IPS-11a (cell line): Measurements from ENCODE around the gene TF.

ENCODE experiments used
- H3K4me3 ChIP-seq: one replicate; pipeline ENCODE4 v1.5.1; 2013; ENCODE audit warnings: low read depth, low read length, control low read depth

Gene TF

DNA sequence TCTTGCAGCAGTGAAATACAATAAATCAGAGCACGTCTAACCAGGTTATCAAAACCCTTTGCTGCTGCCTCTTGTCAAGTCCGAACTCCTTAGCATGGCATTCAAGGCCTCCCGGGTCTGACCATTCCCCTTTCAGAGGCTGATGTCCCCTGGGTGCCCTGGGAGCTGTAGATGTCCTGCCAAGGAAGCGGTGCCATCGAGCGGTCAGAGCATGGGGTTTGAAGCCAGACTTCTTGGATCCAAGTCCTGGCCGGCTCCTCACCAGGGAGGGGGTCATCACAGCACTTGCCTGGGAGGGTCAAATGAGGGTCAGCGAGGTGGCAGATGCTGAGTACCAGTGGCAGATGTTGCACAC is 496 bp downstream of the TF start:
- no peak overlapping the region for H3K4me3 ChIP-seq

DNA sequence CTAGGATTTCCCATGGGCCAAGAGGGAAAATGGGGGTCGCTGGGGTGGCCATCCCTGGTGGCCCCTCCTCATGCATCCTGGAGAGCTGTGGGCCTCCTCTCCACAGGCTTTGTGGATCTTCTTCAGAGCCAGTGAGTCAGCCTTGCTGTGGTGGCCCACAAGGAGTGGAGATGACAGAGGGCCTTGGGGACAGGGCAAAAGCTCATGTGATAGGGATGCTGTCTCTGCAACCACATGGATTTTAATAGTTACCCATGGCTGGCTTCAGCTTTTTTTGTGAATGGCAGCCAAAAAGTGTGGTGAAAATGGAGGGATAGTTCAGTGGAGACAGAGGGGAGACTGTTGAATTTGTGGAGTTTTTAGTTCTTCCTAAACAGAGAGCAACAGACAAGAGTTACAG is 1.2 kb downstream of the TF start:
- no peak overlapping the region for H3K4me3 ChIP-seq

DNA sequence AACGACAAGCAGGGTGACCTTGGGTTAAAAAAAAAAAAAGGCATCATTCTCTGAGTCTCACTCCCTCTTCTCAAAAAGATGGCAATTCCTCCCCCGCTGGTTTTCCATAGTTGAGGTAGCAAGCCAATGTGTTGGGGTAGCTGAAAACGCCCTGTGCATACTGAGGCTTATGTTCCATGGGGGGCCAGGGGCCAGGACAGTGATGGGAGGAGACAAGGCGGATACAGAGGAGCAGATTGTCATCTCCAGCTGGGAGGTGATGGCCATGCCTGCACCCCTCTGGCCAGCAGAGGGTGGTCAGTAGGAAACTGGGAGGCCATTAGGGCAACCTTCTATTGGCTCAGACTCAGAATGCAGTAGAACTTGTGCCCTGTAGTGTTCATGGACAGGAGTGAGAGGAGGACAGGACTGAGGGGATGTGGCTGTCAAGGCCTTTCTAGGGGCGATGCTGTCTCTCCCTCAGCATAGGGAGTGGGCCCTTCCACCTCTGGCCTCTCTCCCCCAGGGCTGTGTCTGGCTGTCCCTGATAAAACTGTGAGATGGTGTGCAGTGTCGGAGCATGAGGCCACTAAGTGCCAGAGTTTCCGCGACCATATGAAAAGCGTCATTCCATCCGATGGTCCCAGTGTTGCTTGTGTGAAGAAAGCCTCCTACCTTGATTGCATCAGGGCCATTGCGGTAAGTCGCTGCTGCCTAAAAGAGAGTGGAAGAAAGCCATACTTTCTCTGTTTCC is 1.9 kb downstream of the TF start:
- no peak overlapping the region for H3K4me3 ChIP-seq

DNA sequence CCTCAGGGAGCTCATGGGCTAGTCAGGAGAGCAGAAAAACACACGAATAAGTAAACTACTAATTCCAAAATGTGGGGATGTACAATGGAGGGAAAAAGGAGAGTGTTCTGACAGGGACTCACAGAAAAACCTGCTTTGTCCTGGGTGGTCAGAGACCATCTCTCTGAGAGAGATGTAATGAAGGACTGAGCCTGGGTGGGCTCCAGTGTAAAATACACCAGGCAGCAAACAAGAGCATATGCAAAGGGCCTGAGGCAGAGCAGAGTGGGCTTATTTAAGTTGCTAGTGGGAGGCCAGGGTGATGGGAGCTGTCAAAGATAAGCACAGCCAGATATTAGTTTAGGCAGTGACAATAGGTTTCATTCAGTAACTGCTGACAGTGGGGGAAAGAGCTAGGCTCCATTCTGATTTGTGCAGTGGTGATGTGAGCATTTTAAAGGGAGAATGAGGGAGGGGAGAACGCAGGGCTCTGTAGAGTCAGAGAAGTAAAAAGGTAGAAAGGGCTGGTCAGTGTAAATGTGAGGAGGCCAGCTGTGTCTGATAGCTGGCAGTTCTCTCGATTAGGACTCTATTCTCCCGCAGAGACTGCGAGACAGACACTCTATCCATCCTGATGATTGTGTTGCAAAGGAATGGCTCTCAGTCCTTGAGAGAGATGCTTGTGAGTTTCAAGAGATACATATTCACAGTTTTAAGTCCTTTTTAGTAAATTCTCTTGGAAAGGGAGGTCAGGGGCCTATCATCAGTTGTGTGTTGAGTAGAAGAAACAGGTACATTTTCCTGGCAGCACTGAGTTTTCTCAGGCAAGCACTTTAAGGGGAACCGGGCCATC is 3.5 kb downstream of the TF start:
- H3K4me3 ChIP-seq, result no peak overlapping the region

DNA sequence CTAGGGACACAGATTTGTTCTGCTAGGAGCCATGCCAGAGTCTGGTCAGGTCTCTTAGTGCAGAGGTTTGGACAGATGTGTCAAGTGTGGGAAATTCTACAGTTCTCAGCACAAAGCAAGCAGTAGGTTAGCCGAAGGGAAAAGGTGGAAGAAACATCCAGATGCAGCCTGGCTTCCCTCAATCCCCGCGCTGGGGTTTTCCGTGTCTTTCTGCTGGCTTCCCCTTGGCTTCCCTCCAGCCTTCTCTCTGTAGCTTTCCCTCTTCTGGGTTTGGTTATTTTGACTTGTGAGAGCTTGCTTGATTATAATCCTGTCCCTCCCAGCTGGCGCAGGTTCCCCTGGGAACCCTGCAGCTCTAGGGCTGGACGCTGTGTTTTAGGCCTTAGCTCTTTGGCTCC is 4.1 kb downstream of the TF start:
- H3K4me3 ChIP-seq, result no peak overlapping the region

DNA sequence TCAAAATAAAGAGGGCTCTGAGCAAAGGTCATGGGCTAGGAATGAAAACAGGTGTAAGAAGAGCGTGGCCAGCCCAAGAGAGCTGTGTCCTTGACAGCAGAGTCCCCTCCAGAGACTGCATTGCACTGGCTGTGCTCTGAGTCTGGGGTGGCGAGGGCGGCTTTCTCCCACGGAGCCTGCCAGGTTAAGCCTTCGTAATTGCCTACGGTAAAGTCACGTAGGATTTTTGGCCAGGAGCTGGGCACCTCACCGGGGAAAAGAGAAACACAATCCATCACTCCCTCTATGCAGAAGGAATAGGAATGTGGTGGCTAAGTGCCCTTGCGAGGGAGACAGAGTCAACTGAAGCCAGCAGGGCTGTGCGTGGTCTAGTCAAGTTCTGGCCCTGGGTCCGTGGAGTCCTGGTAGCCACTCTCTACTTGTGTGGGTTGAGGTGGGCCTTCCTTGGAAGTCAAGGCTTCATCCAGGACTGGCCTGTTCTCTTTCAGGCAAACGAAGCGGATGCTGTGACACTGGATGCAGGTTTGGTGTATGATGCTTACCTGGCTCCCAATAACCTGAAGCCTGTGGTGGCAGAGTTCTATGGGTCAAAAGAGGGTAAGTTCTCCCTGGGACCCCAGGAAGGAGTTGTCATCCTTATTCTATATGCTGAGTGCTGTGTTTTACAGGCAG is 7.0 kb downstream of the TF start:
- H3K4me3 ChIP-seq, result no peak overlapping the region

DNA sequence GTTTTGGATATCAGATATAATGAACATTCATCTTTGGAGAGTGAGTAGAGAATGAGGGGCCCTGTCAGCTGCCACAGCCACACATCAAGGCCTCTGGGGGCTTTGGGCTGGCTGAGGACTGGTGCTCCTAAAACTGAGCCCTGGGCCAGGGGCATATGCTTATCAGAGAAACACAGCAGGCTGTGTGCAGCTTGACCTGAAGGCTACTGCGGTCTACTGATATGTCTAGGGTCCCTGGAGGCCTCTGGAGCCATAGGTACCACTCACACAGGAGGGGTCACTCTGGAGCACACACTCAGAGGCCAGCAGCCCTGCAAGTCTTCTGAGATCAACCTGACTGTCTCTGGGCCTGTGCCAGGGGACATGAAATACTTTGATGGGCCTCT is 7.6 kb downstream of the TF start:
- no peak overlapping the region for H3K4me3 ChIP-seq

DNA sequence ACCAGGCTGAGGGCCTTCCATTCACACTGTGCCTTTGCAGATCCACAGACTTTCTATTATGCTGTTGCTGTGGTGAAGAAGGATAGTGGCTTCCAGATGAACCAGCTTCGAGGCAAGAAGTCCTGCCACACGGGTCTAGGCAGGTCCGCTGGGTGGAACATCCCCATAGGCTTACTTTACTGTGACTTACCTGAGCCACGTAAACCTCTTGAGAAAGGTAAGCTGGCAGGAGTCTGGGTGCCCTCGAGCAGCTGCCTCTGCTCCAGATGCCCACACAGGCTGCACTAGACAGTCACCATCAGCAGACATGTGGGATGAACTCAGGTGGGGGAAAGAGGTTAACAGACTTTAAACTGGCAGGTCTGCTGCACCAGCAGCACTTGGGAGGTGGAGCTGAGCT is 8.3 kb downstream of the TF start:
- no peak overlapping the region for H3K4me3 ChIP-seq

DNA sequence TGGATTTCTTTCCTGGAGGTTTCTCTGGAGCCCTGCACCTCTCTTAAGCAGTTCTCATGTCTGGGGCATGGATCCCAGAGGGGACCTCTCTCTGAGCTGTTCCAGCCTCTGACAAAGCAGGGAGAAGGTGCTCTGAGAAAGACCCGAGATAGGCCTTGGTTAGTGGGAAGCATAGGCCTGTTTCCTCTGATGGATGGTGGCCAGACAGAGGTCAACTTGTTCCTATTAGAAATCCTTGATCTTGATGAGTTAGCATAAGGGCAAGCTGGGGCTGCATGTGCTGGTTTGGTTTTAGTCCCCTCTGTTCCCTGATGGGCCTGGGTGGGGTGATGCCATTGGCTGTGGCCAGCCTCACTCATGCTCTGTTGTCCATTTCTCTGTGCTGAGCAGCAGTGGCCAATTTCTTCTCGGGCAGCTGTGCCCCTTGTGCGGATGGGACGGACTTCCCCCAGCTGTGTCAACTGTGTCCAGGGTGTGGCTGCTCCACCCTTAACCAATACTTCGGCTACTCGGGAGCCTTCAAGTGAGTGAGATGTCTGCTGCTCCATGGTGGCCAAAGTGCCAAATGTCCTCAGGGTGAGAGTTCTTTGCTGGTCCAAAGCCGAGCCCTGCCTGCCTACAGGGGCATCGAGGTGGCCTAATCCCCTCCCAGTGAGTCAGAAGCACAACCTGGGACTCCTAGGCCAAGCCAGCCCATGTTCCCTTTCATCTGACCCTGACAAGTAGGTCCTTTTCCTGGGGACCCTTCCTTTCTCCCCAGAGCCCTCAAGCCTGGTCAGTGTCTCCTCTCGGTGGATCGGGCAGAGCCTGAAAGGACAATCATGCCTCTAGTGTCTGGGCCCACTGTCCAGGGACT is 9.0 kb downstream of the TF start:
- no peak overlapping the region for H3K4me3 ChIP-seq

DNA sequence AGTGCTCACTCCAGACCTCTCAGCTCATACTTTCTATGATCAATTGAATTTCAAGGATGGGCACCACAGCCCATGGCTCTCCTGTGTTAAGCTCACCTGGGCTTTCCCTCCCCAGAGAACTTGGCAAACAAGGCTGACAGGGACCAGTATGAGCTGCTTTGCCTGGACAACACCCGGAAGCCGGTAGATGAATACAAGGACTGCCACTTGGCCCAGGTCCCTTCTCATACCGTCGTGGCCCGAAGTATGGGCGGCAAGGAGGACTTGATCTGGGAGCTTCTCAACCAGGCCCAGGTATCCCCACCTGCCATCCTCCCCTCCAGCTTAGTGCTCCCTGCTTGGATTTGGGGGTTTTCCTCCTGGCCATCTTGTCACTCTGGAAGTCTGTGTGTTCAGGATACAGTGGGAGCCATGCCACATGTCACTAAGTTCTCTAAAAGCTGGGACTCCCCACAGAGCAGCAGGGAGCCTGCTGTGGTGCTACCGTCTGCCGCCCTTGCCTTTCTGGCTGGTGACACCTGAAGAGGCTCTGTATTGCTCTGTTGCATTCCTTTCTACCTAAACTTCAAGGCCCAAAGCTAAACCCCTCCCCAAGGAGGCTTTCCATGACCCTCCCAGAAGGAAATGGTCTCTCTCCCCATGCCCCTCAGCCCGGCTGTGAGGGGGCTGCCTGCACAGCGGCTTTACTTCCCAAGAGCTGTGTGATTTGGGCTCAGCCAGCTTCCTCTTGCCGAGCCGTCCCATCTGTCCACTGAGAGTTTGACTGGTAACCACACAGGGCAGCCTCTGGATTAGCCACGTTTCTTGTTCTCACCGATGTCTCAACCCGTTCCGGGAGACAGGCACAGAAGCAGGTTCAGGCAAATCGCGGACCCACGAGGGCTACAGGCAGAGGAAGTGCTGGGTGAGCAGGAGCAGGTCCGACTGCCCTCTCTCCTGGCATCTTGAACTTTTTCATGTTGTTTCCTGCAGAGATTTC is 10.8 kb downstream of the TF start:
- H3K4me3 ChIP-seq, result no peak overlapping the region

DNA sequence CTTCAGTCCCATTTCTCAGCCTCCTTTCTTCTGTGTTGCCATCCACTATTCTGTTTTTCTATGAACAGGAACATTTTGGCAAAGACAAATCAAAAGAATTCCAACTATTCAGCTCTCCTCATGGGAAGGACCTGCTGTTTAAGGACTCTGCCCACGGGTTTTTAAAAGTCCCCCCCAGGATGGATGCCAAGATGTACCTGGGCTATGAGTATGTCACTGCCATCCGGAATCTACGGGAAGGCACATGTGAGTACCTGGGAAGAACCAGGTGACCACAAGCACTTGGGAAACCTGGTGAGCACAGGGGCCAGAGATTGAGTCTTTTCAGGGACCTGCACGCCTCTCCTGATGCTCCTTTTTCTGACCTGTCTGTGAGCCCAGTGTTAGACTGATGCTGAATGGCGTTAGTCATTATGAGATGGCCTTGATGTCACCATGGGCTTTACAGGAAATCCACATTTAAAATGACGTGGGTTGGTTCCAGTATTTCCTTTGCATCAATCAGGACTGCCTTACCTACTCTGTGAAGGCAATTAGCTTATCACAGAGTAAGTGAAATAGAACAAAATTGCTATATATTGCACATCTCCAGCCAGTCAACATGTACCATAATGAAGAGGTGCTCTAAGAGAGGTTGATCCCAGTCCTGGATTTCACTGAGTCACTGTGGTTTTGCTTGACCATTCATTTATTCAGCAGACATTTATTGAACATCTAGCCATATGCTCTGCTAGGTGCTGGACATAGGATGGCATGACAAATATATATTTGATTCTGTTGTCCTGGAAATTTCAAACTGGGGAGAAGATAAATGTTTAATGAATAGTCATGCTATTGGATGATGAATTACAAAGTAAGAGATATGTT is 11.7 kb downstream of the TF start:
- H3K4me3 ChIP-seq, result no peak overlapping the region

DNA sequence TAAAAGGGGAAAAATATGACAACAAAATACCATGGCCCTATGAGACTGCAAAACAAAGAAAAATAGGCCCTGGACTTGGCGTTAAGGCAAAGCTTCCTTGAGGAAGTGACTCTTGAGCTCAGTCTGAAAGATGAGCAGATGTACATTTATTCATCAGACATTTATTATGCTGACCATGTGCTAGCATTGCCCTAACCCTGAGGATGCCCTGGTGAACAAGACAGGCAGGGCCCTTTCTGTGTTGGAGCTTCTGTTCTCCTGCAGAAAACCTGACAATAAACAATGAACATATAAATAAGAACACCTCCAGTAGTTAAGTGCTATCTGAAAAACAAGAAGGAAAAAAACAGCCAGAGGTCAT is 12.4 kb downstream of the TF start:
- H3K4me3 ChIP-seq, result no peak overlapping the region

DNA sequence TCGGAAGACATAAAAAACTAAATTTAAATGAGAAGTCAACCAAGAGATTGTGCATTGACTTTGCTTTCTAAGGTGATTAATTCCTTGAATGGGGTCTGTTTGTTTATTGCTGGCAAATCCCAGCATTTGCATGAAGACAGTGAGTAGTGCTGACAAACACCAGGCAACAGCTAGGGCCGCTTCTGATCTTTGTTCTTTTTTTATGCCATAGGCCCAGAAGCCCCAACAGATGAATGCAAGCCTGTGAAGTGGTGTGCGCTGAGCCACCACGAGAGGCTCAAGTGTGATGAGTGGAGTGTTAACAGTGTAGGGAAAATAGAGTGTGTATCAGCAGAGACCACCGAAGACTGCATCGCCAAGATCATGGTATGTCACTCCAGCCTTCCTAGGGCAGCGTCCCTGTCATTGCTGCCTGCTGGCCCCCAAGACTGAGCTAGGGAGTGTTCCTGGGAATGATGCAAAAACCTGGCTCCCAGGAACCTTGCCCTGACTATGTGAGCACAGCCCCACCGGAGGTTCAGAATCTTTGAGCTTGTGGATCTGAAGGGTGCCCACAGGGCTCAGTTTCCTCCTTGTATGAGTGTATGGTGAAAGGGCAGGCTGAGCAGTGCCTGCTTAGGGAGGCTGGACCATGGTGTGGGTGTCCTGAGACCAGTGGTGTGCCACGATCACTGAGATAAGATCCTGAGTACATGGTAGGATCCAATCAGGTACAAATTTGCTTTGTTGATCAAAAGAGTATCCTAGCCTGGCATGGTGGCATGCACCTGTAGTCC is 13.0 kb downstream of the TF start:
- no peak overlapping the region for H3K4me3 ChIP-seq

DNA sequence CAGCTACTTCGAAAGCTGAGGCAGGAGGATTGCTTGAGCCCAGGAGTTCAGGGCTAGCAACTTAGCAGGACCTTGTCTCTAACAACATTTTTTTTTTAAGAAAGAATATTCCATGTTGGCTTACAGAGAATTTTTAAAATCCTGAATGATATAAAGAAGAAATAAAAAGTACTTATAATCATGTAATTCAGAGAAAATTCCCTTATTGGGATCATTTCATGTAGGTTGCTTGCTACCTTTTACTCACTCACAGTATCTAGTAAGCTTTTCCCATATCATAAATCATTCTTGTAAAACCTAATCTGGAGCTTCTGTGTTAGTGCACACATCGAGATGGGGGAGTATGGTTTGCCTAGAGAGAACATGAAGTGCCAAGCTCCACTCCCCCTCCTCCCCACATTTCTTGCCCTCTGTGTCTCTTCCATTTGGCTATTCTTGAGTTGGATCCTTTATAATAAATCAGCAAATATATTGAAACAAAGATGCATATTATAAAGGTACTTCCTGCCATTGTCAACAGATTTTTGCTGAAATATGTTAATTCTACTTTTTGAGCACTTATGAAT is 13.6 kb downstream of the TF start:
- H3K4me3 ChIP-seq, result no peak overlapping the region

DNA sequence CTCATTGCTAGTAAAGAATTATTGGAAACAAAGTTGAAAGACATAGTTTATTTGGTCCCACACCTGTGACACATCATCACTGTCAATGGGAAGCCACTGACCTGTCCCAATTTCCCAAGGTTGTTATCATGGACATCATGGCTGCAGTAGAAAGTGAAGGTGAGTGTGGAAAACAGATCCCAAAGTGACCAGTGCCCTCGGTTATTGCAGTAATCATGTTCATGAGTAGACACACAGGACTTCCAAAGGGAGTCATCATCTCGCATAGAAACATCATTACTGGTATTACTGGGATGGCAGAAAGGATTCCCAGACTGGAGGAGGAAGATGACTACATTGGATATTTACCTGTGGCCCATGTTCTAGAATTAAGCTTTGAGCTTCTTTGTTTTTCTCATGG is 14.7 kb downstream of the TF start:
- H3K4me3 ChIP-seq, result no peak overlapping the region

DNA sequence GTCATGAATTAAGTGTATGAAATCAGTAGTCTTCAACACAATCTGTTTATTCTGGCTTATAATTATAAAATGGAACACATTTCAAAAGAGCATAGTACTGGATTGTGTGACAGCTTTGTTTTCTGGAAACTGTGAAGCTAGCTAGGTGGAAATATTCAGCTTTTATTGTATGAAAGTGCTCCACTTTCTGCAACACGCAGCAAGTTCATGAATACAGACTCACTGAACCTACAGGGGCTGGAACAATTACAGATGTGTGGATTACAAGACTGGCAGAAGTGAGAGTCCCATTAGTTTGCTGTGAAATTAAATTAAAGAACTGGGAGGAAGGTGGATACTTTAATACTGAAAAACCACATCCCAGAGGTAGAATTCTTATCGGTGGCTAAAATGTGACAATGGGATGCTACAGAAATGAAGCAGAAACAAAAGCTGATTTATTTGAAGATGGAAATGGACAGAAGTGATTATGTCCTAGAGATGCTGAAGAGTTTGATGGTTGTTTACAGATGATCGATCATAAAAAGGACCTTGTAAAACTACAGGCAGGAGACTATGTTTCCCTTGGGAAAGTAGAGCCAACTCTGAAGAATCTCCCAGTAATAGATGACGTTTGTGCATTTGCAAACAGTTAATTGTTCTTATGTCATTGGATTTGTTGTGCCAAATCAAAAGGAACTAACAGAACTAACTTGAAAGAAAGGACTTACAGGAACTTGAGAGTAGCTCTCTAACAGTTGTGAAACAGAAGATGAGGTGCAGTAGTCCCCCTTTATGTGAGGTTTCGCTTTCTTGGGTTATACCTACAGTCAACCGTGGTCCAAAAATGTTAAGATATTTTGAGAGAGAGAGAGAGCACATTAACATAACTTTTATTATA is 15.7 kb downstream of the TF start:
- H3K4me3 ChIP-seq, result no peak overlapping the region

DNA sequence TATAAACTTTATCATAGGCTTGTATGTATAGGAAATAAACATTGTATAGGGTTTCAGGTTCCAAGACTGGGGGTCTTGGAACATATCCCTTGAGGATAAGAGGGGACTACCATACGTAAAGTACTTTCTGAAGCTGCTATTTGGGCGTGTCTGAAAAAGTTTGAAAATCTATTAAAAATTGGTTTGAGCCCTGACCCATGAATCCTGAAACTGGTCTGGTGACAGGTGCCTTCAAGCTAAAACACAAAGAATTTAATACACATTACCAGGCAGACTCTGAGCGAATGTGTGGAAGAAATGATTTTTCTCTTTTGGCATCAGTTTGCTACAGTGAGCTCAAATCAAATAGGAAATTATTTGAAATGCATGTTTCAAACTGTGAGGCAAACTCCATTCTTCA is 16.3 kb downstream of the TF start:
- H3K4me3 ChIP-seq, result no peak overlapping the region
